IPS-NIHi7 (cell line): ENCODE data around the gene PAN3.
"Not testable (repeated sequence)": the region's sequence is repeated elsewhere in the genome, so short reads cannot be mapped to it uniquely, and the experiment has no call there.

Source experiments
- DNase-seq: peaks from one replicate; pipeline ENCODE4 v3.0.0; 2012; ENCODE audit warnings: mixed read lengths; ENCODE audit errors: extremely low spot score

The PAN3 gene

GRCh38 chr13:28136916-28137315, 1.4 kb upstream of the PAN3 start:
- DNase-seq: no peak

- peak; percentile 46 for DNase-seq
Observed at GRCh38 chr13:28137596-28137995, 749 bp upstream of the PAN3 start.

- peak; percentile 65 for DNase-seq
Observed at GRCh38 chr13:28138756-28139470, 568 bp downstream of the PAN3 start.

GRCh38 chr13:28140433-28141125, 2.2 kb downstream of the PAN3 start:
- no peak for DNase-seq

GRCh38 chr13:28141542-28141941, 3.2 kb downstream of the PAN3 start:
- DNase-seq: not testable (repeated sequence)

GRCh38 chr13:28145049-28145448, 6.7 kb downstream of the PAN3 start:
- DNase-seq: no peak

GRCh38 chr13:28147495-28147894, 9.2 kb downstream of the PAN3 start:
- DNase-seq: no peak

GRCh38 chr13:28159057-28159456, 20.7 kb downstream of the PAN3 start:
- no peak for DNase-seq

- peak; percentile 59 for DNase-seq
Observed at GRCh38 chr13:28161370-28161769, 23.0 kb downstream of the PAN3 start.

GRCh38 chr13:28163587-28163986, 25.2 kb downstream of the PAN3 start:
- DNase-seq: no peak

- no peak for DNase-seq
Observed at GRCh38 chr13:28166257-28166656, 27.9 kb downstream of the PAN3 start.

GRCh38 chr13:28171266-28171665, 32.9 kb downstream of the PAN3 start:
- DNase-seq: no peak

- no peak for DNase-seq
Observed at GRCh38 chr13:28172947-28173346, 34.6 kb downstream of the PAN3 start.

GRCh38 chr13:28173793-28174192, 35.4 kb downstream of the PAN3 start:
- DNase-seq: no peak

- DNase-seq: no peak
Observed at GRCh38 chr13:28177327-28177726, 39.0 kb downstream of the PAN3 start.

- DNase-seq: no peak
Observed at GRCh38 chr13:28177877-28178276, 39.5 kb downstream of the PAN3 start.

GRCh38 chr13:28179974-28180373, 41.6 kb downstream of the PAN3 start:
- DNase-seq: no peak

GRCh38 chr13:28181413-28181812, 43.1 kb downstream of the PAN3 start:
- DNase-seq: no peak

GRCh38 chr13:28185256-28185655, 46.9 kb downstream of the PAN3 start:
- no peak for DNase-seq

GRCh38 chr13:28199089-28199488, 60.7 kb downstream of the PAN3 start:
- DNase-seq: no peak

- DNase-seq: no peak
Observed at GRCh38 chr13:28204043-28204442, 65.7 kb downstream of the PAN3 start.

GRCh38 chr13:28204690-28205443, 66.5 kb downstream of the PAN3 start:
- DNase-seq: no peak

GRCh38 chr13:28218679-28219078, 80.3 kb downstream of the PAN3 start:
- no peak for DNase-seq
